WTC11 (cell line): ENCODE results near the gene CACYBP. TPM values are rescaled to one million over a fixed set of nuclear protein-coding genes. Genes with fewer than 3 reads are reported as not detected.

ENCODE experiments used
- ATAC-seq: fragments of 200-7000 bp; cut with Tn5 transposase; 2 replicates; pipeline ENCODE4 v1.10.0; 2021; ENCODE audit warnings: mild to moderate bottlenecking, moderate library complexity
- CTCF ChIA-PET: fragments of 300-600 bp; sonication (Branson Sonifier 250); formaldehyde crosslinking; loops from one replicate; lab custom pipeline; 2021; ENCODE audit warnings: antibody characterized with exemption; lab: Charles Lee
- POLR2A ChIA-PET: fragments of 350-600 bp; sonication (Branson Sonifier 250); formaldehyde crosslinking; loops from one replicate; lab custom pipeline; 2021; ENCODE audit warnings: antibody characterized with exemption; lab: Charles Lee
- DNase-seq: peaks from one replicate; pipeline ENCODE4 v3.0.0; 2021; ENCODE audit warnings: low spot score
- H3K27ac Mint-ChIP-seq: 2 replicates; pipeline ENCODE4 v1.8.0; 2021; ENCODE audit warnings: mixed read lengths
- H3K27me3 Mint-ChIP-seq: 2 replicates; pipeline ENCODE4 v1.8.0; 2021; ENCODE audit warnings: low read depth, mild to moderate bottlenecking, moderate library complexity, mixed read lengths
- H3K36me3 Mint-ChIP-seq: 2 replicates; pipeline ENCODE4 v1.8.0; 2021; ENCODE audit warnings: mixed read lengths
- H3K4me1 Mint-ChIP-seq: 2 replicates; pipeline ENCODE4 v1.8.0; 2022; ENCODE audit warnings: mixed read lengths
- H3K4me3 Mint-ChIP-seq: 2 replicates; pipeline ENCODE4 v1.8.0; 2021; ENCODE audit warnings: mild to moderate bottlenecking, moderate library complexity, mixed read lengths
- H3K9me3 Mint-ChIP-seq: 2 replicates; pipeline ENCODE4 v1.8.0; 2021; ENCODE audit warnings: mixed read lengths
- AFF4 ChIP-seq: sonication (generic); formaldehyde crosslinking; IDR thresholded peaks from 2 replicates; pipeline ENCODE4 v1.8.1; 2023; ENCODE audit warnings: mild to moderate bottlenecking, missing genetic modification reagents, borderline replicate concordance
- ATF1 ChIP-seq: sonication (generic); formaldehyde crosslinking; IDR thresholded peaks from 2 replicates; pipeline ENCODE4 v1.8.1; 2023; ENCODE audit warnings: mild to moderate bottlenecking, moderate library complexity, missing genetic modification reagents
- CDX4 ChIP-seq: fragments of 250-450 bp; sonication (Bioruptor Pico); IDR thresholded peaks from 2 replicates; pipeline ENCODE4 v1.9.0; 2021; ENCODE audit warnings: moderate library complexity, mild to moderate bottlenecking, inconsistent platforms, borderline replicate concordance
- E2F5 ChIP-seq: sonication (generic); formaldehyde crosslinking; IDR thresholded peaks from 2 replicates; pipeline ENCODE4 v1.8.1; 2022; ENCODE audit warnings: mild to moderate bottlenecking, moderate library complexity, missing genetic modification reagents
- EMX1 ChIP-seq: fragments of 250-450 bp; sonication (Bioruptor Pico); IDR thresholded peaks from 2 replicates; pipeline ENCODE4 v1.8.0; 2021; ENCODE audit warnings: mild to moderate bottlenecking
- ETV6 ChIP-seq: sonication (generic); formaldehyde crosslinking; IDR thresholded peaks from 2 replicates; pipeline ENCODE4 v1.8.1; 2022; ENCODE audit warnings: mild to moderate bottlenecking, missing genetic modification reagents
- GRHL2 ChIP-seq: fragments of 250-450 bp; sonication (Bioruptor Pico); IDR thresholded peaks from 2 replicates; pipeline ENCODE4 v1.8.0; 2022; ENCODE audit warnings: mild to moderate bottlenecking, moderate library complexity; ENCODE audit not compliant: insufficient replicate concordance, severe bottlenecking
- GTF2I ChIP-seq: fragments of 250-450 bp; sonication (Bioruptor Pico); conservative IDR thresholded peaks from 2 replicates; pipeline ENCODE4 v1.4.0; 2021; ENCODE audit warnings: mild to moderate bottlenecking
- JUN ChIP-seq: sonication (generic); formaldehyde crosslinking; IDR thresholded peaks from 2 replicates; pipeline ENCODE4 v1.8.0; 2023; ENCODE audit warnings: mild to moderate bottlenecking, missing genetic modification reagents
- MAX ChIP-seq: sonication (generic); formaldehyde crosslinking; IDR thresholded peaks from 2 replicates; pipeline ENCODE4 v1.8.0; 2022; ENCODE audit warnings: mild to moderate bottlenecking, missing genetic modification reagents
- NR1H2 ChIP-seq: sonication (generic); formaldehyde crosslinking; IDR thresholded peaks from 2 replicates; pipeline ENCODE4 v1.9.0; 2021; ENCODE audit warnings: mild to moderate bottlenecking, moderate library complexity, missing genetic modification reagents
- PRDM15 ChIP-seq: sonication (generic); formaldehyde crosslinking; IDR thresholded peaks from 2 replicates; pipeline ENCODE4 v1.8.0; 2022; ENCODE audit warnings: missing genetic modification reagents
- USF1 ChIP-seq: sonication (generic); formaldehyde crosslinking; IDR thresholded peaks from 2 replicates; pipeline ENCODE4 v1.8.0; 2022; ENCODE audit warnings: mild to moderate bottlenecking, missing genetic modification reagents
- ZNF219 ChIP-seq: sonication (generic); formaldehyde crosslinking; IDR thresholded peaks from 2 replicates; pipeline ENCODE4 v1.8.0; 2023; ENCODE audit warnings: missing genetic modification reagents, mild to moderate bottlenecking, borderline replicate concordance
- ZNF263 ChIP-seq: sonication (generic); formaldehyde crosslinking; IDR thresholded peaks from 2 replicates; pipeline ENCODE4 v1.8.1; 2022; ENCODE audit warnings: low read depth, mild to moderate bottlenecking, moderate library complexity, missing genetic modification reagents
- ZNF317 ChIP-seq: sonication (generic); formaldehyde crosslinking; IDR thresholded peaks from 2 replicates; pipeline ENCODE4 v1.8.1; 2023; ENCODE audit warnings: low read depth, mild to moderate bottlenecking, moderate library complexity, missing genetic modification reagents, borderline replicate concordance
- ZNF396 ChIP-seq: fragments of 250-450 bp; sonication (Bioruptor Pico); IDR thresholded peaks from 2 replicates; pipeline ENCODE4 v1.8.0; 2021; ENCODE audit warnings: mild to moderate bottlenecking, moderate library complexity, borderline replicate concordance
- total RNA-seq: library from RNA; stranded (reverse); gene quantifications from 3 replicates; pipeline ENCODE4 v1.2.3, GENCODE V29; 2021

The CACYBP gene
- total RNA-seq, 1 experiment from 2014 or later = 211 TPM

- ATAC-seq (0 out of 2 replicates have a peak, but pooled peaks have one; percentile 46), DNase-seq (no peak)
- no peak for TF ChIP-seq ZNF219 (CRISPR knock-in tag)
- Mint-ChIP-seq H3K36me3 (peaks cover 26% of the 10 kb centered on the region), H3K27me3 (no peaks in the 10 kb centered on the region), H3K27ac (peak overlapping the region; percentile 85; the same call in 1 of the 2 replicates), H3K4me1 (peaks cover 24% of the 10 kb centered on the region), H3K9me3 (no peaks in the 10 kb centered on the region), H3K4me3 (no peak overlapping the region)
- ChIA-PET POLR2A (interaction anchor here (0.7 to 1.2 kb wide), 2 partner anchors 45 to 73 kb away, joined by 3 read pairs; no protein-coding TSS in a partner anchor), CTCF (interaction anchor here (1.2 kb wide), 2 partner anchors 33 to 71 kb away, joined by 3 read pairs; no protein-coding TSS in a partner anchor)
Measured at GRCh38 chr1:174954073-174954460, 45.7 kb upstream of the CACYBP start.

- peaks cover 30% of the 10 kb centered on the region for H3K4me1 Mint-ChIP-seq
- POLR2A ChIA-PET = interaction anchor here (1.2 kb wide), 1 partner anchor 44 kb away, joined by 3 read pairs; no protein-coding TSS in a partner anchor
- H3K27me3 Mint-ChIP-seq = no peaks in the 10 kb centered on the region
- CTCF ChIA-PET = interaction anchor here (1.2 kb wide), 2 partner anchors 32 to 72 kb away, joined by 3 read pairs; no protein-coding TSS in a partner anchor
- H3K27ac Mint-ChIP-seq = peak overlapping the region; percentile 50
- ATAC-seq (no peak), DNase-seq (no peak)
- H3K9me3 Mint-ChIP-seq = no peaks in the 10 kb centered on the region
- no peak for TF ChIP-seq AFF4
- TF ChIP-seq ZNF396 (CRISPR knock-in tag) = no peak
- no peak for TF ChIP-seq PRDM15
- no peak for TF ChIP-seq ZNF263 (CRISPR knock-in tag)
- TF ChIP-seq CDX4 = no peak
- TF ChIP-seq GRHL2 = no peak
- TF ChIP-seq ATF1 (CRISPR knock-in tag) = no peak
- TF ChIP-seq USF1 (CRISPR knock-in tag) = no peak
- TF ChIP-seq EMX1 = no peak
- TF ChIP-seq E2F5 (CRISPR knock-in tag) = no peak
- no peak for TF ChIP-seq MAX (CRISPR knock-in tag)
- no peak for TF ChIP-seq ETV6
- no peak for TF ChIP-seq JUN (CRISPR knock-in tag)
- no peak for TF ChIP-seq NR1H2 (CRISPR knock-in tag)
- no peak for TF ChIP-seq ZNF317 (CRISPR knock-in tag)
- TF ChIP-seq GTF2I (CRISPR knock-in tag) = no peak
- peaks cover 34% of the 10 kb centered on the region for H3K36me3 Mint-ChIP-seq
- no peak overlapping the region for H3K4me3 Mint-ChIP-seq
Measured at GRCh38 chr1:174954671-174955669, 44.8 kb upstream of the CACYBP start.
